Osteoblast (primary cell): ENCODE results near the gene INA. TPM values are rescaled to one million over a fixed set of nuclear protein-coding genes. Genes with fewer than 3 reads are reported as not detected.

Source experiments
- DNase-seq: peaks from one replicate; pipeline ENCODE4 v3.0.0; 2011; ENCODE audit warnings: low spot score, mixed read lengths; ENCODE audit not compliant: insufficient read length; ENCODE audit errors: missing footprints
- H2AFZ ChIP-seq: 2 replicates; pipeline ENCODE4 v1.6.0; 2011; ENCODE audit warnings: mild to moderate bottlenecking, low read length
- H3K27ac ChIP-seq: 2 replicates; pipeline ENCODE4 v1.5.1; 2011; ENCODE audit warnings: mild to moderate bottlenecking, low read depth, low read length, moderate library complexity
- H3K27me3 ChIP-seq: 2 replicates; pipeline ENCODE4 v1.6.0; 2012; ENCODE audit warnings: mild to moderate bottlenecking, control low read depth, inconsistent platforms, low read length, moderate library complexity; ENCODE audit not compliant: insufficient read depth
- H3K36me3 ChIP-seq: 2 replicates; pipeline ENCODE4 v1.5.1; 2011; ENCODE audit warnings: mild to moderate bottlenecking, low read length, control low read depth, moderate library complexity; ENCODE audit not compliant: insufficient read depth
- H3K4me1 ChIP-seq: 2 replicates; pipeline ENCODE4 v1.5.1; 2011; ENCODE audit warnings: mild to moderate bottlenecking, low read length, control low read depth, moderate library complexity; ENCODE audit not compliant: insufficient read depth
- H3K4me2 ChIP-seq: 2 replicates; pipeline ENCODE4 v1.6.0; 2011; ENCODE audit warnings: mild to moderate bottlenecking, low read length; ENCODE audit not compliant: insufficient read depth
- H3K4me3 ChIP-seq: fragments of 200-600 bp; sonication (generic); 3 replicates; pipeline ENCODE4 v1.5.1; 2012; ENCODE audit warnings: mild to moderate bottlenecking, low read length, inconsistent platforms; ENCODE audit not compliant: insufficient read depth
- H3K79me2 ChIP-seq: 2 replicates; pipeline ENCODE4 v1.6.0; 2012; ENCODE audit warnings: mild to moderate bottlenecking, low read length, control low read depth, inconsistent platforms; ENCODE audit not compliant: insufficient read depth
- H3K9me3 ChIP-seq: 2 replicates; pipeline ENCODE4 v1.5.1; 2011; ENCODE audit warnings: low read depth, low read length, control low read depth
- H4K20me1 ChIP-seq: 2 replicates; pipeline ENCODE4 v1.6.0; 2012; ENCODE audit warnings: mild to moderate bottlenecking, low read length, control low read depth; ENCODE audit not compliant: insufficient read depth
- total RNA-seq: library from RNA; depleted of rRNA; stranded (reverse); fragments of >200 nt; gene quantifications from 2 replicates; pipeline ENCODE4 v1.2.3, GENCODE V29; 2012
- TF ChIP-seq, protein P1 (sequence below): IDR thresholded peaks from 2 replicates; pipeline ENCODE4 v1.5.1; 2011; ENCODE audit warnings: mild to moderate bottlenecking, low read depth, low read length, moderate library complexity; ENCODE audit errors: extremely low read depth

The INA gene
- total RNA-seq, 1 donor = 0.36 TPM

DNA sequence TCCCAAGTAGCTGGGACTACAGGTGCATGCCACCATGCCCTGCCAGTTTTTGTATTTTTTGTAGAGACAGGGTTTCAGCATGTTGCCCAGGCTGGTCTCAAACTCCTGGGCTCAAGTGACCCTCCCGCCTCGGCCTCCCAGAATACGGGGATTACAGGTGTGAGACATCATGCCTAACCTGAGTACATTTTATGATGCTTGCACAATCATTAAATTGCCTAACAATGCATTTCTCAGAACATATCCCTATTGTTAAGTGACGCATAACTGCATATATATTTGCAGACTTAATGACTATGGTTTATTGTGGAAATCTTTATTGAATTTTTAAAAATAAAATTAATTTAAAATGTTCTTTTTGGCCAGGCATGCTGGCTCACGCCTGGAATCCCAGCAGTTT, 30.7 kb downstream of the INA start:
- Histone ChIP-seq H3K4me1 (no peaks in the 10 kb centered on the region), H3K79me2 (no peaks in the 10 kb centered on the region), H3K36me3 (peaks cover 23% of the 10 kb centered on the region), H4K20me1 (no peaks in the 10 kb centered on the region), H3K4me2 (no peak overlapping the region), H3K27me3 (no peaks in the 10 kb centered on the region), H2AFZ (no peak overlapping the region), H3K27ac (no peak overlapping the region), H3K4me3 (no peak overlapping the region), H3K9me3 (no peaks in the 10 kb centered on the region)
- TF ChIP-seq, protein P1, sequence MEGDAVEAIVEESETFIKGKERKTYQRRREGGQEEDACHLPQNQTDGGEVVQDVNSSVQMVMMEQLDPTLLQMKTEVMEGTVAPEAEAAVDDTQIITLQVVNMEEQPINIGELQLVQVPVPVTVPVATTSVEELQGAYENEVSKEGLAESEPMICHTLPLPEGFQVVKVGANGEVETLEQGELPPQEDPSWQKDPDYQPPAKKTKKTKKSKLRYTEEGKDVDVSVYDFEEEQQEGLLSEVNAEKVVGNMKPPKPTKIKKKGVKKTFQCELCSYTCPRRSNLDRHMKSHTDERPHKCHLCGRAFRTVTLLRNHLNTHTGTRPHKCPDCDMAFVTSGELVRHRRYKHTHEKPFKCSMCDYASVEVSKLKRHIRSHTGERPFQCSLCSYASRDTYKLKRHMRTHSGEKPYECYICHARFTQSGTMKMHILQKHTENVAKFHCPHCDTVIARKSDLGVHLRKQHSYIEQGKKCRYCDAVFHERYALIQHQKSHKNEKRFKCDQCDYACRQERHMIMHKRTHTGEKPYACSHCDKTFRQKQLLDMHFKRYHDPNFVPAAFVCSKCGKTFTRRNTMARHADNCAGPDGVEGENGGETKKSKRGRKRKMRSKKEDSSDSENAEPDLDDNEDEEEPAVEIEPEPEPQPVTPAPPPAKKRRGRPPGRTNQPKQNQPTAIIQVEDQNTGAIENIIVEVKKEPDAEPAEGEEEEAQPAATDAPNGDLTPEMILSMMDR = no peak
- no peak for DNase-seq

- Histone ChIP-seq H3K27me3 (no peaks in the 10 kb centered on the region), H3K9me3 (no peaks in the 10 kb centered on the region), H3K36me3 (peaks cover 32% of the 10 kb centered on the region), H2AFZ (no peak overlapping the region), H3K4me3 (no peak overlapping the region), H4K20me1 (no peaks in the 10 kb centered on the region), H3K4me1 (no peaks in the 10 kb centered on the region), H3K4me2 (no peak overlapping the region), H3K79me2 (no peaks in the 10 kb centered on the region), H3K27ac (no peak overlapping the region)
- TF ChIP-seq, protein P1 = no peak
- DNase-seq = no peak
Measured at GRCh38 chr10:103310197-103310596, 33.3 kb downstream of the INA start.

DNA sequence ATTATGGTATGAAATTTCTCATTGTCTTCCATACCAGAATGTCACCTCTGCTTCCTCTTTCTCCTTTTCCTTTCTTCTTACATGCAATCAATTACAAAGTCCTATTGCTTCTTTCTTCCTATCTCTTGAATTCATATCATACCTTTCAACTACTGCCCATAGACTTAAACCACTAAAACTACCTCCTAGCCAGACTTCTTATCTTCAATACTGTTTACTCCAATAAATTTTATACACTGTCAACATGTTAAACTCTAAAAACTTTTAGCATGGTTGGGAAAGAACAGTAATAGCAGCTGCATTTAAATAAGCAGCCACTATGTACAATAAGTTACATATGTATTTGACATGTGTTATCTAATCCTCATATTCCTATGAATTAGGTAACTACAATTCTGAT, 39.1 kb downstream of the INA start:
- Histone ChIP-seq H3K79me2 (no peaks in the 10 kb centered on the region), H3K27me3 (no peaks in the 10 kb centered on the region), H3K4me3 (no peak overlapping the region), H3K36me3 (peaks cover 33% of the 10 kb centered on the region), H3K27ac (no peak overlapping the region), H3K4me1 (no peaks in the 10 kb centered on the region), H3K4me2 (no peak overlapping the region), H3K9me3 (no peaks in the 10 kb centered on the region), H2AFZ (no peak overlapping the region), H4K20me1 (no peaks in the 10 kb centered on the region)
- TF ChIP-seq, protein P1 = no peak
- no peak for DNase-seq

- Histone ChIP-seq H2AFZ (no peak overlapping the region), H3K27ac (no peak overlapping the region), H4K20me1 (peaks cover 4% of the 10 kb centered on the region), H3K4me2 (no peak overlapping the region), H3K9me3 (no peaks in the 10 kb centered on the region), H3K79me2 (no peaks in the 10 kb centered on the region), H3K36me3 (peaks cover 39% of the 10 kb centered on the region), H3K27me3 (no peaks in the 10 kb centered on the region), H3K4me3 (no peak overlapping the region), H3K4me1 (no peaks in the 10 kb centered on the region)
- TF ChIP-seq, protein P1 = no peak
- DNase-seq = no peak
Measured at GRCh38 chr10:103327906-103328305, 51.0 kb downstream of the INA start.
